GM19023 (cell line): Measurements from ENCODE around the gene PUS7.
"Not testable (repeated sequence)": the region's sequence is repeated elsewhere in the genome, so short reads cannot be mapped to it uniquely, and the experiment has no call there.

ENCODE experiments used
- ATAC-seq: cut with Tn5 transposase; IDR thresholded peaks from one replicate; pipeline ENCODE4 v1.9.1; 2021; ENCODE audit warnings: mild to moderate bottlenecking, moderate library complexity; ENCODE audit not compliant: unreplicated experiment

Gene PUS7

DNA sequence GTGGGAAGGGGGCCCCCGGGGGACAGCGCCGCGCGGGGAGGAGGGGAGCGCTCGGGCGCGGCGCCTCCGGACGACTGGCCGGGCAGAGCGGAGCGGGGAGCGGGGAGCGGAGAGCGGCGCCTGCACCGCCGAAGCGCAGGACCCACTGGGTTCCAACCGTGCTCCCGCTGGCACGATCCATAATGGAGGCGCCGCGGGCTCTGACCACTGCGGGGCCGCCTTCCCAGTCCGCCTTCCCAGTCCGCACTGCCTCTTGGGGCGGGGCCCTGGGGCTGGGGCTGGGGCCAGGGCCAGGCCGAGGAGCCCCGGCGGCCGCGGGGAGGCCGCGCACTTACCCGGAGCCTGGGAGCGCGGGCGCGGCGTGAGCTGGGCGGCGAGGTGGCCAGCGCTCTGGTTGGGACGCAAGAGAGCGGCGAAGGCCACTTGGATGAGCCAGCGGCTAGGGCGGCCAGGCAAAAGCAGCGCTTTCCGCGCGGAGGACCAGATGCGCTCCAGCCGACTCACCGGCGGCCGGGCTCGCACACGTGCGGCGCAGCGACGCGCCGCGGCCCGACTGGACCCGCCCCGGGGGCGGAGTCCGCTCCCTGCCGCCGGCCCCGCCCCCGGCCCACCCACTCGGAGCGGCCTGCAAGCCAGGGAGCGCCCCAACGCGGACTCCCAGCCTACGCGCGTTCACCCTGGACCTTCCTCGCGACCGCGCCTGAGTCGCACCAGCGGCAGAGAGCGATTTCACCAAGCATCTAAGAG, at the start of gene PUS7:
PUS7 (minus strand) TSS at position 555 of the 747 bp plus-strand sequence. CDS start 13,759 bp downstream, outside the sequence.
- peak; percentile 86 for ATAC-seq

DNA sequence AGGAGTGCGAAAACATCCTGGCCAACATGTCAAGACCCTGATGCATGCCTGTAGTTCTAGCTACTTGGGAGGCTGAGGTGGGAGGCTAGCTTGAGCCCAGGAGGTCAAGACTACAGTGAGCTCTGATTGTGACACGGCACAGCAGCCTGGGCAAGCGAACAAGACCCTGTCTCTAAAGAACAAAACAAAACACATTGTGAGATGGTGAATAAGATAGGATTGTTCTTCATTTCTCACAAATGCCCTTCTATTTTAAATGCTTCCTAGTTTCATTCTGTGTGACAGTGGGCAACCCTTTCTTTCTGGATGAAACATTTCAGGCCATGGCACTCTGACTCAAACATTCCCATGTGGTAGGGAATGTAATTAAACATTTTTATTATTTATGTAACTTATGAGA, 45.8 kb upstream of the PUS7 start:
- ATAC-seq = no peak

DNA sequence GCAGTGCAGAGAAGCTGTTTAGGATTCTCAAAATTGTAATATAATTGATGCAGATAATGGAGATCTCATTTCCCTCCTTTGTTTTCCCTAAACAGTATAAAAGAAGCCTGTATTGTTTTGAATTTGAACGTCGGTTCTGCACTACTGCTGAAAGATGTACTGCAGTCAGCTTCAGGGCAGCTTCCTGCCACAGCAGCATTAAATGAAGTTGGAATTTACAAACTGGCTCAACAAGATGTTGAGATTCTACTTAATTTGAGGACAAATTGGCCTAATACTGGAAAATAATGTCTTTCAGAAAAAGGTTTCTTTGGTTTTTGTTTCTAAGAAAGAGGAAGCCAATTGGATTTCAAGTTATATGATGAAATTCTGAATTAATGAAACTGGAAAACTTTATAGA, 45.0 kb upstream of the PUS7 start:
- no peak for ATAC-seq

GRCh38 chr7:105565190-105565589, 43.1 kb upstream of the PUS7 start:
- ATAC-seq = no peak

DNA sequence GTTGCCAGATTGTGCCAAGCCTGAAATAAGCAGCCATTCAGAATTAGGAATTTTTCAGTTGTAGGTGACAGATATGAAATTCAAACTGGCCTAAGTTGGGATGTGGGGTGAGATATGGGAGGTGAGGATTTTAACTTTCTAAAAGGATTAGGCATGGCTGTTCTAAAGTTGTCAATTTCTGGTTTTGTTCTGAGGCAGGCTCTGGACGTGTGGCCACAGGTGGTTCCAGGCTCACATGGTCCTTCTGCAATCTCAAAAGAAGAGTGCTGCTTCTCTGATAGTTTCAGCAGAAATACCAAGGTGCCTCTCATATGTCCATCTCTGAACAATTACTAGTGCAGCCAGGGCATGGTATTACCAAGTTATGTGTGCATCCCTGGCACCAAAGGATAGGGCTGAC, 37.9 kb upstream of the PUS7 start:
- ATAC-seq = no peak

GRCh38 chr7:105538339-105538738, 16.3 kb upstream of the PUS7 start:
- ATAC-seq = no peak

GRCh38 chr7:105532709-105533460, 10.8 kb upstream of the PUS7 start:
- no peak for ATAC-seq

DNA sequence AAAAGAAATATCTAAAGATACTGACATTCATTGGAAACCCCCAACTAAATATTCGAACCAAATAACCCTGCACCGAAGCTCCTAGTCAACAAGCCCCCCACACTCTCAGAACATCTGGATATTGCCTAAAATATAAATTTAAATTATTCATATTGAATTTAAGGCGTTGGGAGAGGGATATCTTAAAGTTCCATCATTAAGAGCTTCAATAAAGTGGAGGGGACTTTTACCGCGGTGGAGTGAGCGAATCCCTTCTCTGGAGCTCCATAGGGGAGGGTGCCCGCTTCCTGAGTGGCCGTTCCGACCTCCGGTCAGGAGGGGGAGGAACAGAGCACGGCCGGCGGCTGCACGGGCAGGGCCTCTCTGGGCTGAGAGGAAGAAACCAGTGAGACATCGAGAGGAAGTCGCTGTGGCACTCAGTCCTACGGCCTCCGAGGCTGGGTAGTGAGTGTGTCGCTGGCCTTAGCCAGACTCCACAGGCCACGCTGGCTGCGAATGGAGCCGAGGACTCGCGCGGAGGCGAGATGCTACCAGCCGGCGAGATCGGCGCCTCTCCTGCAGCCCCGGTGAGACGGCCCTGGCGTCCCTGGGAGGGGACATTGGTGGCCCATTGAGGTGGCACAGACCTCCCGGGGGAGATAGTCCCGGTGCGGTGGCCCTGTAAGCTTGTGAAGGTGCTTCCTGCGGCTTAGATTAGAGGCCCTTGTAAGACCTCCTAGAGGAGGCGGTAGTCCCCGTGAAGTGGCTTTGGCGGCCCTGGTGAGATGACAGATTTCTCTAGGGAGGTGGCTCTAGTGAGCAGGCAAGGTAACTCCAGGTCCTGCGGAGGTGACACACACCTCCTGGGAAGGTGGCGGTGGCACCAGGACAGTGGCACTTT, 10.0 kb upstream of the PUS7 start, which contains the start of gene RINT1:
RINT1 (plus strand) TSS at position 410 of the 880 bp plus-strand sequence; CDS start at position 525, 115 bp downstream.
- peak; percentile 96 for ATAC-seq

- no peak for ATAC-seq
These were observed 8.5 kb upstream of the PUS7 start for GRCh38 chr7:105530546-105530945.

DNA sequence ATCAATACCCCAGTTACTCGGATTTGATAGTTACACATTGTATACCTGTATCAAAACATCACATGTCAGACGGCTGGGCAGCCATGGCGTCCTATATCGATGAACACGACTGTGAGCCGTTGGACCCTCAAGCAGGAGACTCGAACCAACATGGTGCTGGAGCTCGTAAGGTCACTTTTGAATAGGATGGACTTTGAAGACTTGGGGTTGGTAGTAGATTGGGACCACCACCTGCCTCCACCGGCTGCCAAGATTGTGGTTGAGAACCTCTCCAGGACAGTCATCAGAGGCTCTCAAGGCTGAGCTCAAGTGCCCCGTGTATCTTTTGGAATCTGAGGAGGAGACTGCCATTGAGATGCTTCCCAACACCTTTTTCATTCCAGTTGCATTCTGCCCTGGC, 8.1 kb upstream of the PUS7 start:
- no peak for ATAC-seq

- ATAC-seq = not testable (repeated sequence)
These were observed 5.7 kb upstream of the PUS7 start for GRCh38 chr7:105527737-105528136.

- no peak for ATAC-seq
These were observed 2.8 kb upstream of the PUS7 start for GRCh38 chr7:105524840-105525239.

DNA sequence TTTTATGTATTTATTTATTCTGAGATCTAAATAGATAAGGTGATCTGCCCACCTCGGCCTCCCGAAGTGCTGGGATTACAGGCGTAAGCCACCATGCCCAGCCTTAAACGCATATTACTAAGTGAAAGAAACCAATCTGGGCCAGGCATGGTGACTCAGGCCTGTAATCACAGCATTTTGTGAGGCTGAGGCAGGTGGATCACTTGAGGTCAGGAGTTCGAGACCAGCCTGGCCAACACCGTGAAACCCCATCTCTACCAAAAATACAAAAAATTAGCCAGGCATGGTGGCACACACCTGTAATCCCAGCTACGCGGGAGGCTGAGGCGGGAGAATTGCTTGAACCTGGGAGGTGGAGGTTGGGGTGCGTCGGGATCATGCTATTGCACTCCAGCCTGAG, 2.4 kb upstream of the PUS7 start:
- not testable (repeated sequence) for ATAC-seq

DNA sequence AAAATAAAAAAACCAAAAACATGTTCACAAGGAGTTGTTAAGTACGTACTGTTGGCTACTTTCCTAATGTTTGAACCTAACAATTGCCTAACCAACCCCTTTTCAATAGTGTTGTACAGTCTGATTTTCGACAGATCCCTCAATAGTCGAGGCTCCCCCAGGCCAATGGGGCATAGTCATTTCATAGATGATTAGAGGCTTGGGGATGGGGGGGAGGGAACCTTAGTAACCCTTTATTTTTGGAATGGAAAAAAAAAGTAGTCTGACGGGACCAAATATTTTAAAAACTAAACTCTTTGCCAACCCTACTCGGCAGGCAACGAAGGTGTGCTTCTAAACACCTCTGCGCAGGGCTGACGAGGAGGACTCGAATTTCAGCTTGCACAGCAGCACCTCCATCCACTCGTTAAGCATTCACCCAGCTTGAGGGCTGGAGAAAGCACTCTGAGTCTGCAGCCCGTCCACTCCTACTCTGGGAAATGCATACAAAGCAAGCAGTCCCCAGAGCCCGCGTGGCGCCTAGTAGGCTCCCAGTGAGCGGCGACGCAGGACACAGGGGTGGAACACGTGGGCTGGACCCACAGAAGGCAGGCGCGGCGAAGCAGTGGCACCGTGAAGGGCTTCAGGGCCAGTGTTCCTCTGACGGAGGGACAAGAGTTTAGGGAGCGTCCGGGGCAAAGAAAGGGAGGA, 899 bp downstream of the PUS7 start:
- peak; percentile 37 for ATAC-seq

- not testable (repeated sequence) for ATAC-seq
These were observed 1.5 kb downstream of the PUS7 start for GRCh38 chr7:105520620-105521019.

DNA sequence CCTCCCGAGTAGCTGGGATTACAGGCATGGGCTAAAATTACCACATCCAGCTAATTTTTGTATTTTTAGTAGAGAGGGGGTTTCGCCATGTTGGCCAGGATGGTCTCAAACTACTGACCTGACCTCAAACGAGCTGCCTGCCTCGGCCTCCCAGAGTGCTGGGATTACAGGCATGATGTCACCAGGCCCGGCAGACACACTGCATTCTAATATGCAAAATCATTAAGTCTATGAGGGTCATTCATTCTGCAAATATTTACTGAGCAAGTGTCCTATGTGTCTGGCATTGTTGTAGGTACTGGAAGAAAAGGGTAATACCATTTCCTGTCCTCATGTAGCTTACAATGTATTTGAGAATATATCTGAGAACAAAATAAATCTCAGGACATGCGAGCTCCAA, 2.7 kb downstream of the PUS7 start:
- ATAC-seq = no peak

DNA sequence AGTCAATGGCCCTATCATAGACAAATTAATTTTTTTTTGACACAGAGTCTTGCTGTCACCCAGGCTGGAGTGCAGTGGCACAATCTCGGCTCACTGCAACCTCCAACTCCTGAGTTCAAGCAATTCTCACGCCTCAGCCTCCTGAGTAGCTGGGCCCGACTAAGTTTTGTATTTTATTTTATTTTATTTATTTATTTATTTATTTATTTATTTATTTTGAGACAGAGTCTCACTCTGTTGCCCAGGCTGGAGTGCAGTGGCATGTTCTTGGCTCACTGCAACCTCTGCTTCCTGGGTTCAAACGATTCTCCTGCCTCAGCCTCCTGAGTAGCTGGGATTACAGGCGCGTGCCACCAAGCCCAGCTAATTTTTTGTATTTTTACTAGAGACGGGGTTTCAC, 6.5 kb downstream of the PUS7 start:
- ATAC-seq = not testable (repeated sequence)

GRCh38 chr7:105512926-105513526, 9.0 kb downstream of the PUS7 start:
- no peak for ATAC-seq

DNA sequence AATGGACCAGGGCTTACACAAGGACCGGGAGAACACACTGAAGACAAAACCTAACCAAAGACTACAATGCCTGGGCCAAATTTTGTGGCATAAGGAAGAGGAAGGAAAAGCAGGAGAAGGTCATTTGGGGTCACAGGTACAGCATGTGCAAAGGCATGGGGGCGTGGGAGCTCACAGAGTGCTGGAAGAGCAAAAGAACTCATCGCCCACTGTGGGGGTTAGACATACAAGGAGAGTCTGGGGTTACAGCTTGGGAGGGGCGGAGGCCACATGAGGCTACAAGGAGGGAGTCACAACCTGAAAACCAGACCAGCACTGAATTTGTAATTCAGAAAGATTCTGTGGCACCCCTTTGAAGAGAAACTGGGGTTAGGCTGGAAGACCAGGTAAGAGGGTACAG, 9.7 kb downstream of the PUS7 start:
- ATAC-seq = no peak

GRCh38 chr7:105502173-105502572, 19.9 kb downstream of the PUS7 start:
- ATAC-seq = no peak
